ENCODE results near the gene CRLF1.
"Not testable (repeated sequence)": the region's sequence is repeated elsewhere in the genome, so short reads cannot be mapped to it uniquely, and the experiment has no call there.

The CRLF1 gene

GRCh38 chr19:18608102-18608804 lies 1.7 kb upstream of the CRLF1 start:
- no peak for DNase-seq

DNA sequence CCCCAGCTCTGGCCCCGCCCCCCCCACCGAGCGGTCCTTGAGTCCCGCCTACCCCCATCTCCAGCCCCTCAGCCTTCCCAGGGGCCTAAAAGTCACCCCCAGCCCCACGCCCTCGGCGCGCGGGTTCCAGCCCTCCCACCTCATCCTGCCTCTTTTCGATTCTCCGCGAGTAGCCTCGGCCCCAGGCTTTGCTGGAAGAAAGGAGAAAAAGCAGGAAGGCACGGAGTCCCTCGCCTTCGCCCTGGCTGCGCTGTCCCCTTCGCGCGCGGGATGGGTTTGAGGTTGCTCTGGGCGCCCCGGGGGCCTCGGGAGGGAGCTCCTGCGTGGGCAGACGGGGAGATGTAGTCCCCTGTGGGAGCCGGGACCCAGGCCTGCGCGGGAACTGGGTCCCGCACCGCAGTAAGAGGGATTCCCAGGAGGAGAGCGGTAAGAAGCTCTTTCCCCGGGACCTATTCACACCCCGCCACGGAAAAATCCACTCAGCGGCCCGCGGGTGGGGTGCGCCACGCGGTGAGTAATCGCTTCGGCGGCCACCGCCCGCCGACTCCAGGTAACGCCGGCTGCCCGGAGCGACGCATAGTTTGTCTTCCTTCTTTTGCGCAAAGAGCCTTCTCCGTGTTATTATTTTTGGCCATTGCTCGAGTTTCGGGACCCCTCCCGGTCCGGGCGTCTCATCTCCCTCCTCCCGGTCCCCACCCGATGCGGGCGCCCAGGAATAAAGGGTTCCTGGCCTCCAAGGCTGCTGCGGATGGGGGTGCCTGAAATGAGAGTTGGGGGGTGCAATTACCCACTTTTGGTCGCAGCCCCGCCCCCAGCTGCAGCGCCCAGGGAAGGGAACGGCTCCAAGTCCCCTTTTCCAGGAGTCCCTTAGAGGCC lies 865 bp upstream of the CRLF1 start:
- DNase-seq: no peak

- no peak for DNase-seq
These were observed 886 bp downstream of the CRLF1 start for GRCh38 chr19:18605546-18606280.

DNA sequence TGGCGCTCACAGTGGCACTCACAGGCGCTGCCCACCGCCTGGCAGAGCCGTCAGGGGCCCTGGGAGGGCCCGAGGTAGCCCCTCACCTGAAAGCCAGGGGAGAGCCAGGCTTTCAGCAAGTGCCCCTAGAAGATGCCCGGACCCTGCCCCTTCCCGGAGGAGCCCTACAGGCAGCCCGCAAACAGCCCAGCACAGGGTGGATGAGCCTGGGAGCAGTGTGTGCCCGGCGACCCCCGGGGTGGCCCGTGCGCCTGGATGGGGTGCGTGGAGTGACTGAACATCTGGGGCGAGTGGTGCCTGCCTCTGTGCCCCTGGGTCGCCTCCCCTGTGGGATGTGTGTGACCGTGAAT lies 1.4 kb downstream of the CRLF1 start:
- DNase-seq: no peak

DNA sequence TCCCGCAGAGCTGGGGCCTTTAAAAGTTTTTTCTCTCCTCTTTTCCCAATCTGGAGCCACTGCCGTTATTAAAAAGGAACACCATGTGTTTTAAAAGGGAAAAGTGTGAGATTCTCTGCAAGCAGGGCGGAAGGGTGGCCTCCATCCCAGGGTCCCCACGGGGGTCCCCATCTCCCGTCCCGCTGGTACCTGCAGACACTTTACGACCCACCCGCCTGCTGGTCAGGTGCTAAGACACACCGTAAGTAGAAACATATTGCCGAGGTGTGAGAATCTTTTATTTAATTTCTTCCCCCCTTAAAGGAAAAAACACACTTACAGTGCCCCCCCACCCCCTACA lies 1.8 kb downstream of the CRLF1 start:
- DNase-seq: no peak

DNA sequence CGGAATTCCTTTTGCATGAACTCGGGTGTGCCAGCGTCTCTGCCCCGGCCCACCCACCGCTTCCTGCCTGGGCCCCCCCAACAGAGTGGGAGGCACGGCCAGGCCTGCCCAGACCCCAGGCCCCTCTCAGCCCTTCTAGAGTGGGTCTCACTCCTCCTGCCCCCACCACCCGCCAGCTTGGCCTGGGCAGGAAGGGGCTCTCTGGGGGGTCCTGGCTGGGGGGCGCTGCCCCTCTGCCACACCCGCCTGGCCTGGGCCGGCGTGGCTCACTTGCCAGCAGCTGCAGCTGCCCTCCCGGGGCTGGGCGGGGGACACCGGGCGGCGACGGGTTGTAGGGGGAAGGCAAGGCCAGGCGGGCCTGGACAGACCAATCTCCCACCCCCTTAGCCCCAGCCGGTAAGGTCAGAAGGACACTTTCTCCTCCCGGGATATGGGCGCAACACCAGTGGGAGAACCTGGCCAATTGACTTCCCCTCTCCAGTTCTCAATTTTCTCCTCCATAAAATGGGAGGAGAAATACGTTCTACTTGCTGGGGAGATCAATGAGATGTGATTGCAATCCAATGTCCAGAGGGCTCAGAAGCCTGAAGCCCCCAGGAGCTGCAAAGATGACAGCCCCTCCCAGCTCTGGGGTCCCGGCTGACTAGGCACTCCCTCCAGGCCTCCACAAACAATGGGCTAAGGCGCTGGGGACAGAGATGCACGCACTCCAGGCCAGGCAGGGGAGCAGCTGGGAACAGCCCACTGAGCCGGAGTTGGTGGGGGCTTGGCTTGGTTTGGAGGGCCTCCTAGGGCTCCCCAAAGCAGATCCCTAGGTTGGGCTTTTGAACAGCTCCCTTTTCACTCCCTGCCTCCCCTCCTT lies 2.4 kb downstream of the CRLF1 start:
- DNase-seq: no peak

GRCh38 chr19:18603255-18603957 lies 3.2 kb downstream of the CRLF1 start:
- DNase-seq: no peak

- DNase-seq: no peak
These were observed 4.7 kb downstream of the CRLF1 start for GRCh38 chr19:18601875-18602274.

DNA sequence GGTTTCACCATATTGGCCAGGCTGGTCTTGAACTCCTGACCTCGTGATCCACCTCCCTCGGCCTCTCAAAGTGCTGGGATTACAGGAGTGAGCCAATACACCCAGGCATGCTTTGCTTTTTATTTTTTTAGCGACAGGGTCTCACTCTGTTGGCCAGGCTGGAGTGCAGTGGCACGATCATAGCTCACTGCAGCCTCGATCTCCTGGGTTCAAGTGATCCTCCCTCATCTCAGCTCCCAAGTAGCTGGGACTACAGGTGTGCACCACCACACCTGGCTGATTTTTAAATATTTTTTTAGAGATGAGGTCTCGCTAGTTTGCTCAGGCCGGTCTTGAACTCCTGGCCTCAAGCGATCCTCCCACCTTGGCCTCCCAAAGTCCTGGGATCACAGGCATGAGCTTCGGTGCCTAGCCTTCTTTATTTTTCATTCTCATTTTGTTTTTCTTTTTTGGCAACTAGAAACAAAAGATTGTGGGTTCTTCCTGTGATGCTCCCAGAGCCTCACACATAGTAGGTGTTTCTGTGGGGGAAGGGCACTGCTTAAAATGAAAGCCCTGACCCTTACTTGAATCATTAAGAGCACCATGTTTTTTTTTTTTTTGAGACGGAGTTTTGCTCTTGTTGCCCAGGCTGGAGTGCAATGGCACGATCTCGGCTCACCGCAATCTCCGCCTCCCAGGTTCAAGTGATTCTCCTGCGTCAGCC lies 5.8 kb downstream of the CRLF1 start:
- not testable (repeated sequence) for DNase-seq

GRCh38 chr19:18599485-18599884 lies 7.1 kb downstream of the CRLF1 start:
- DNase-seq: no peak

- DNase-seq: no peak
These were observed 8.6 kb downstream of the CRLF1 start for GRCh38 chr19:18597809-18598660.

GRCh38 chr19:18596752-18597157 lies 9.8 kb downstream of the CRLF1 start:
- DNase-seq: no peak

DNA sequence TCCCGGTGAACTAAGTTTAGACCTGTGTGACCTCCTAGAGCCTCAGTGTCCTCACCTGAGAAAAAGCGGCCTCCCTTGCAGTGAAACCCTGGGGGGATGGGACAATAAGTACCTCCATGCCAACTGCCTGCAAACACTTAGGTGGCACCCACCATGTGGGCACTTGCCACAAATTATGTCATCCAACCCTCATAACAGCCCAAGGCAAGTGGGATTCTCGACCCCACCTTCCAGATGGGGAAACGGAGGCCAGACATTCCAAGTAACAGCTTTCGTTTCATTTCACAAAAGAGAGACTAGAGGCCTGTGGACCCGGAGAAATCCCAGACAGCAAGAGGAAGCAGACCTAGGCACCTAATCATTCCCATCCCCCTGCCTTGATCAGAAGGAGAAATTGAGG lies 11.1 kb downstream of the CRLF1 start:
- no peak for DNase-seq

DNA sequence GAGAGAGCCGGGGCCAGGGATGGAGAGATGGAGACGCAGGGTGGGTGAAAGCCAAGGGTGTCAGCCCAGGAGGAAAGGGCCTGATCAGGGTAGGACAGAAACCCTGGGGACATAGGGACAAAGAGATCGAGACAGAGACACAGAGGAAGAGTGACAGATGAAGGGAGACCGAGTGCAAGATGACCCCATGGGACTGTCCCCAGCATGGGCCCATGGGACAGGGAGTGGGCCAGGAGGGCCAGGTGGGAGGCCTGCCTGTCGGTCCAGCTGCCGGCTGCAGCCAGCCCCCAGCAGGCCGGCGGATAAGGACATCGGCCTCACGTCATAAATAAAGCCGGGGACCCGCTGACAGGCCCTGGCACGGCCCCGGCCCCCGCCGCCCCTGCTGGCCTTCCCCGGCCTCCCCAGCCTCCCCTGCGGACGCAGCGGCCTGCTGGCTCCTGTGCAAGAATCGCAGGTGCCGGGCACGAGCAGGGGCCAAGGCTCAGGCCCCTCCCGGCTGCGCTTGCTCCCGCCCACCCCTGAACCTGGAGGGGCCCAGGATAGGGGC lies 11.7 kb downstream of the CRLF1 start:
- no peak for DNase-seq

- peak; percentile 60 for DNase-seq
These were observed 12.3 kb downstream of the CRLF1 start for GRCh38 chr19:18594096-18594823.

- DNase-seq: no peak
These were observed 13.1 kb downstream of the CRLF1 start for GRCh38 chr19:18593367-18594095.

DNA sequence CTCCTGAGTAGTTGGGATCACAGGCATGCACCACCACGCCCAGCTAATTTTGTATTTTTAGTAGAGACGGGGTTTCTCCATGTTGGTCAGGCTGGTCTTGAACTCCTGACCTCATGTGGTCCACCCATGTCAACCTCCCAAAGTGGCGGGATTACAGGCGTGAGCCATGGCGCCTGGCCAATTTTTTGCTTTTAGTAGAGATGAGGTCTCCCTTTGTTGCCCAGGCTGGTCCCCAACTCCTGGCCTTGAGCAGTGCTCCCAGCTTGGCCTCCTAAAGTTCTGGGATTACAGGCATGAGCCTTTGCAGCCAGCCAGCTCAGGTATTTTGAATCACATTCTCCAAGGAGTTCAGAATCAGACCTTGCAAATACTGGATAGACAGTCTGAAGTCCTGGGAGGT lies 13.9 kb downstream of the CRLF1 start:
- not testable (repeated sequence) for DNase-seq

DNA sequence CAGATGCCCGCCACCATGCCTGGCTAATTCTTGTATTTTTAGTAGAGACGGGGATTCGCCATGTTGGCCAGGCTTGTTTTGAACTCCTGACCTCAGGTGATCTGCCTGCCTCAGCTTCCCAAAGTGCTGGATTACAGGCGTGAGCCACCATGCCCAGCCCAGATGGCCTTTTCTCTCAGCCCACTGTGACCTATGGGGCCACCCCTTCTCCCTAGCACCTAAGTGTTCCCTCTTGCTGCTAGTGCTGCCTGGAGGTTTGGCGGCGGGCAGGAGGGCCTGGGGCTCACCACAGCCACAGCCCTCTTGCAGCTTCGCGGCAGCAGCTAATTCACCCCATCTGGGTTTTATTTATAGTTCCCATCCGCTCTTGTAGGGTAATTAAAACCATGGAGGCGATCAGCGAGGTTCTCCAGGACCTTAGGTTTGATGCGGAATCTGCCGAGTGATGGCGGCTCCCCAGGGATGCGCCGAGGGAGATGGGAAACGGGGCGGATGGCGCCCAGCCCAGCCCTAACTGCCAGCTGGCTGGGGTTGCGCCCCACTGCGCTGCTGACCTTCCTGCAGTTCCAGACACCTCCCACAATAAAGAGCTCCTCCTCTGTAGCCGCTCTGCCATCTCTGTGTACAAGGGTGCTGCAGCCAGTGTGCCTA lies 14.7 kb downstream of the CRLF1 start:
- DNase-seq: no peak

Measured in amniotic stem cell (primary cell).